A549 treated with CpdA at 1 μM for 4 hours (cell line): Measurements from ENCODE around the gene C2orf42. TPM values are rescaled to one million over a fixed set of nuclear protein-coding genes. Genes with fewer than 3 reads are reported as not detected.

Experiments used
- total RNA-seq: library from RNA; stranded (reverse); fragments of 200-300 nt; extraction: Qiagen RNA extraction; gene quantifications from 5 replicates; pipeline ENCODE4 v1.2.3, GENCODE V29; 2022; ENCODE audit warnings: low read depth

The C2orf42 gene
- total RNA-seq, result 7.7 to 9.0 TPM (median 8.4 TPM) in 5 replicates

GRCh38 chr2:70190418-70191243 lies at the start of gene C2orf42:
Gene C2orf42, minus strand, starts transcription at chr2:70191019. Its CDS starts 9,034 bp downstream, at chr2:70181985.

Other genes with a start within 250 kb of the C2orf42 start
- 0.16 to 0.40 TPM (median 0.29 TPM) in 5 replicates for gene ASPRV1, start 229.4 kb downstream of the C2orf42 start, total RNA-seq
- gene PCBP1, start 103.5 kb downstream of the C2orf42 start, total RNA-seq, result 381 to 468 TPM (median 436 TPM) in 5 replicates
- gene TIA1, start 57.6 kb upstream of the C2orf42 start, total RNA-seq, result 40.5 to 53.0 TPM (median 50.9 TPM) in 5 replicates
- 34.1 to 44.9 TPM (median 43.7 TPM) in 5 replicates for gene PCYOX1, start 67.1 kb upstream of the C2orf42 start, total RNA-seq
- gene SNRPG, start 102.7 kb upstream of the C2orf42 start, total RNA-seq, result 319 to 460 TPM (median 398 TPM) in 5 replicates
- gene FAM136A, start 111.0 kb upstream of the C2orf42 start, total RNA-seq, result 92.7 to 104 TPM (median 99.5 TPM) in 5 replicates